CD4-positive, alpha-beta T cell treated with Interleukin-17A for 1 hour (primary cell): ENCODE results near the gene CFAP45.

Experiments used
- DNase-seq: peaks from one replicate; pipeline ENCODE4 v3.0.0-alpha.2; 2020

Gene CFAP45

GRCh38 chr1:159872891-159873290 is 27.1 kb downstream of the CFAP45 start:
- no peak for DNase-seq

GRCh38 chr1:159870704-159871103 is 29.3 kb downstream of the CFAP45 start:
- DNase-seq: no peak

GRCh38 chr1:159869607-159870006 is 30.4 kb downstream of the CFAP45 start:
- DNase-seq: no peak

GRCh38 chr1:159869173-159869572 is 30.8 kb downstream of the CFAP45 start:
- DNase-seq: no peak

GRCh38 chr1:159868766-159869165 is 31.2 kb downstream of the CFAP45 start:
- no peak for DNase-seq

GRCh38 chr1:159867664-159868026 is 32.3 kb downstream of the CFAP45 start:
- DNase-seq: no peak

GRCh38 chr1:159866905-159867663 is 32.9 kb downstream of the CFAP45 start:
- no peak for DNase-seq

GRCh38 chr1:159866066-159866465 is 33.9 kb downstream of the CFAP45 start:
- no peak for DNase-seq

- DNase-seq: no peak
These were observed 35.7 kb downstream of the CFAP45 start for GRCh38 chr1:159864262-159864661.

GRCh38 chr1:159862557-159862956 is 37.4 kb downstream of the CFAP45 start, which contains the start of gene VSIG8:
Gene VSIG8, minus strand, starts transcription at chr1:159862657. Its CDS starts 136 bp downstream, at chr1:159862521.
- no peak for DNase-seq

- no peak for DNase-seq
These were observed 37.9 kb downstream of the CFAP45 start for GRCh38 chr1:159862031-159862430.

GRCh38 chr1:159861218-159861617 is 38.7 kb downstream of the CFAP45 start:
- no peak for DNase-seq

- no peak for DNase-seq
These were observed 39.5 kb downstream of the CFAP45 start for GRCh38 chr1:159860456-159860855.

- DNase-seq: no peak
These were observed 40.1 kb downstream of the CFAP45 start for GRCh38 chr1:159859767-159860322.

GRCh38 chr1:159857889-159858288 is 42.1 kb downstream of the CFAP45 start:
- no peak for DNase-seq

- DNase-seq: no peak
These were observed 43.4 kb downstream of the CFAP45 start for GRCh38 chr1:159856576-159856975.

GRCh38 chr1:159855709-159856108 is 44.3 kb downstream of the CFAP45 start:
- DNase-seq: no peak

GRCh38 chr1:159854693-159855192 is 45.2 kb downstream of the CFAP45 start:
- DNase-seq: peak; percentile 77

- DNase-seq: peak; percentile 7
These were observed 45.8 kb downstream of the CFAP45 start for GRCh38 chr1:159854116-159854692.

GRCh38 chr1:159853417-159854115 is 46.4 kb downstream of the CFAP45 start:
- DNase-seq: no peak

GRCh38 chr1:159851407-159851806 is 48.6 kb downstream of the CFAP45 start:
- peak; percentile 21 for DNase-seq

GRCh38 chr1:159849626-159850366 is 50.2 kb downstream of the CFAP45 start:
- DNase-seq: no peak

- DNase-seq: no peak
These were observed 51.6 kb downstream of the CFAP45 start for GRCh38 chr1:159848326-159848725.
